Head of caudate nucleus (tissue), 42 donors: ENCODE data around the gene FBXW4.
A peak's percentile ranks its signal among the peaks of the same experiment; 100 is the strongest.

Experiments
- DNase-seq, 42 donors: peaks; one replicate each; pipeline versions ENCODE4 v3.0.0 to v3.0.0-alpha.2; 2020 to 2021; ENCODE audit warnings: mixed read lengths in 7 of 42
- intact Hi-C: fragments of 100-400 bp; cut with DNase I; formaldehyde crosslinking; loops from one replicate; pipeline ENCODE4 v1.15.0; 2022

FBXW4 gene

GRCh38 chr10:101563497-101564040, 131.4 kb downstream of the FBXW4 start:
- DNase-seq, result peak in 9 of 42 donors; percentile 3 to 33 (median 15)
- intact Hi-C loops, result no loop called here

- intact Hi-C loops, result no loop called here
- DNase-seq, result peak in 8 of 42 donors; percentile 2 to 22 (median 12)
These were observed 132.0 kb downstream of the FBXW4 start for GRCh38 chr10:101563007-101563406.

GRCh38 chr10:101562231-101562630, 132.7 kb downstream of the FBXW4 start:
- peak in 5 of 42 donors; percentile 19 to 35 (median 28) for DNase-seq
- intact Hi-C loops, result no loop called here

- intact Hi-C loops, result no loop called here
- peak in 4 of 42 donors; percentile 18 to 38 (median 25) for DNase-seq
These were observed 133.7 kb downstream of the FBXW4 start for GRCh38 chr10:101561068-101561915.
